IPS-NIHi7 (cell line): ENCODE results near the gene PIK3R5.
"Not testable (repeated sequence)": the region's sequence is repeated elsewhere in the genome, so short reads cannot be mapped to it uniquely, and the experiment has no call there.

Experiments used
- DNase-seq: peaks from one replicate; pipeline ENCODE4 v3.0.0; 2012; ENCODE audit warnings: mixed read lengths; ENCODE audit errors: extremely low spot score

Gene PIK3R5

GRCh38 chr17:8859027-8859803 lies 106.3 kb downstream of the PIK3R5 start:
- DNase-seq: no peak

- no peak for DNase-seq
These were observed 107.6 kb downstream of the PIK3R5 start for GRCh38 chr17:8857919-8858318.

GRCh38 chr17:8856869-8857575 lies 108.5 kb downstream of the PIK3R5 start:
- DNase-seq: no peak

GRCh38 chr17:8856205-8856603 lies 109.3 kb downstream of the PIK3R5 start:
- DNase-seq: not testable (repeated sequence)

GRCh38 chr17:8855477-8856204 lies 109.9 kb downstream of the PIK3R5 start:
- no peak for DNase-seq

GRCh38 chr17:8851600-8851999 lies 113.9 kb downstream of the PIK3R5 start:
- DNase-seq: no peak

GRCh38 chr17:8849311-8850041 lies 116.0 kb downstream of the PIK3R5 start:
- DNase-seq: no peak

GRCh38 chr17:8847891-8848290 lies 117.6 kb downstream of the PIK3R5 start:
- no peak for DNase-seq

GRCh38 chr17:8846768-8847211 lies 118.7 kb downstream of the PIK3R5 start:
- DNase-seq: peak; percentile 84

- no peak for DNase-seq
These were observed 121.0 kb downstream of the PIK3R5 start for GRCh38 chr17:8844229-8845218.

GRCh38 chr17:8843344-8843743 lies 122.2 kb downstream of the PIK3R5 start:
- DNase-seq: no peak

- no peak for DNase-seq
These were observed 123.7 kb downstream of the PIK3R5 start for GRCh38 chr17:8841844-8842243.

- DNase-seq: no peak
These were observed 126.0 kb downstream of the PIK3R5 start for GRCh38 chr17:8839410-8839935.

- no peak for DNase-seq
These were observed 126.9 kb downstream of the PIK3R5 start for GRCh38 chr17:8838551-8839095.

- DNase-seq: peak; percentile 52
These were observed 127.9 kb downstream of the PIK3R5 start for GRCh38 chr17:8837563-8838075.

- no peak for DNase-seq
These were observed 128.5 kb downstream of the PIK3R5 start for GRCh38 chr17:8836821-8837562.

- DNase-seq: no peak
These were observed 129.7 kb downstream of the PIK3R5 start for GRCh38 chr17:8835631-8836364.

- DNase-seq: no peak
These were observed 130.4 kb downstream of the PIK3R5 start for GRCh38 chr17:8835106-8835505.
